Transverse colon (tissue), 4 donors: Measurements from ENCODE around the gene CAMTA1.

Source experiments
- EP300 ChIP-seq: sonication (generic); formaldehyde crosslinking; IDR thresholded peaks from one replicate; pipeline ENCODE4 v1.6.1; 2017; ENCODE audit warnings: antibody characterized with exemption, low read depth
- POLR2A ChIP-seq: fragments of 450-650 bp; IDR thresholded peaks from one replicate; pipeline ENCODE4 v1.6.1; 2016; ENCODE audit warnings: antibody characterized with exemption, mild to moderate bottlenecking, moderate library complexity
- POLR2AphosphoS5 ChIP-seq, 3 donors: sonication (generic); formaldehyde crosslinking; IDR thresholded peaks; one replicate each; pipeline ENCODE4 v1.6.1; 2016; ENCODE audit warnings: antibody characterized with exemption in 3 of 3
- TF ChIP-seq, protein P1 (sequence below), 5 experiments: fragments of 200-600 bp in 3 of 5; fragments of 450-650 bp in 2 of 5; sonication (generic) in 3 of 5; IDR thresholded peaks; 1 replicate in 2 of 5; 2 replicates in 3 of 5; pipeline ENCODE4 v1.5.1; 2016 to 2017; ENCODE audit warnings: antibody characterized with exemption in 5 of 5, inconsistent platforms in 3 of 5, mild to moderate bottlenecking in 2 of 5, moderate library complexity in 1 of 5

GRCh38 chr1:7751174-7751573 lies 965.9 kb downstream of the CAMTA1 start:
- TF ChIP-seq POLR2AphosphoS5 (IDR thresholded peaks at IDR 0.05) (no peak), POLR2A (no peak), EP300 (no peak)
- TF ChIP-seq, protein P1, sequence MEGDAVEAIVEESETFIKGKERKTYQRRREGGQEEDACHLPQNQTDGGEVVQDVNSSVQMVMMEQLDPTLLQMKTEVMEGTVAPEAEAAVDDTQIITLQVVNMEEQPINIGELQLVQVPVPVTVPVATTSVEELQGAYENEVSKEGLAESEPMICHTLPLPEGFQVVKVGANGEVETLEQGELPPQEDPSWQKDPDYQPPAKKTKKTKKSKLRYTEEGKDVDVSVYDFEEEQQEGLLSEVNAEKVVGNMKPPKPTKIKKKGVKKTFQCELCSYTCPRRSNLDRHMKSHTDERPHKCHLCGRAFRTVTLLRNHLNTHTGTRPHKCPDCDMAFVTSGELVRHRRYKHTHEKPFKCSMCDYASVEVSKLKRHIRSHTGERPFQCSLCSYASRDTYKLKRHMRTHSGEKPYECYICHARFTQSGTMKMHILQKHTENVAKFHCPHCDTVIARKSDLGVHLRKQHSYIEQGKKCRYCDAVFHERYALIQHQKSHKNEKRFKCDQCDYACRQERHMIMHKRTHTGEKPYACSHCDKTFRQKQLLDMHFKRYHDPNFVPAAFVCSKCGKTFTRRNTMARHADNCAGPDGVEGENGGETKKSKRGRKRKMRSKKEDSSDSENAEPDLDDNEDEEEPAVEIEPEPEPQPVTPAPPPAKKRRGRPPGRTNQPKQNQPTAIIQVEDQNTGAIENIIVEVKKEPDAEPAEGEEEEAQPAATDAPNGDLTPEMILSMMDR (IDR thresholded peaks at IDR 0.05): no peak
